WTC11 (cell line): ENCODE data around the gene CAMK2B.

Experiments
- HMGA2 ChIP-seq: fragments of 250-450 bp; sonication (Bioruptor Pico); IDR thresholded peaks from 2 replicates; pipeline ENCODE4 v1.4.0; 2021; ENCODE audit warnings: mild to moderate bottlenecking, moderate library complexity
- JUN ChIP-seq: sonication (generic); formaldehyde crosslinking; IDR thresholded peaks from 2 replicates; pipeline ENCODE4 v1.8.0; 2023; ENCODE audit warnings: mild to moderate bottlenecking, missing genetic modification reagents
- NR3C1 ChIP-seq: sonication (generic); formaldehyde crosslinking; conservative IDR thresholded peaks from 2 replicates; pipeline ENCODE4 v1.8.1; 2023; ENCODE audit warnings: low read depth, mild to moderate bottlenecking, missing genetic modification reagents
- TF ChIP-seq, protein P1 (sequence below): sonication (generic); formaldehyde crosslinking; IDR thresholded peaks from 2 replicates; pipeline ENCODE4 v1.8.1; 2023; ENCODE audit warnings: mild to moderate bottlenecking, missing genetic modification reagents, moderate library complexity
- TF ChIP-seq, protein P2 (sequence below): fragments of 200-600 bp; IDR thresholded peaks from 2 replicates; pipeline ENCODE4 v1.8.0; 2022; ENCODE audit warnings: antibody characterized with exemption
- TF ChIP-seq, protein P3 (sequence below): sonication (generic); formaldehyde crosslinking; IDR thresholded peaks from 2 replicates; pipeline ENCODE4 v1.8.0; 2022; ENCODE audit warnings: missing genetic modification reagents

DNA sequence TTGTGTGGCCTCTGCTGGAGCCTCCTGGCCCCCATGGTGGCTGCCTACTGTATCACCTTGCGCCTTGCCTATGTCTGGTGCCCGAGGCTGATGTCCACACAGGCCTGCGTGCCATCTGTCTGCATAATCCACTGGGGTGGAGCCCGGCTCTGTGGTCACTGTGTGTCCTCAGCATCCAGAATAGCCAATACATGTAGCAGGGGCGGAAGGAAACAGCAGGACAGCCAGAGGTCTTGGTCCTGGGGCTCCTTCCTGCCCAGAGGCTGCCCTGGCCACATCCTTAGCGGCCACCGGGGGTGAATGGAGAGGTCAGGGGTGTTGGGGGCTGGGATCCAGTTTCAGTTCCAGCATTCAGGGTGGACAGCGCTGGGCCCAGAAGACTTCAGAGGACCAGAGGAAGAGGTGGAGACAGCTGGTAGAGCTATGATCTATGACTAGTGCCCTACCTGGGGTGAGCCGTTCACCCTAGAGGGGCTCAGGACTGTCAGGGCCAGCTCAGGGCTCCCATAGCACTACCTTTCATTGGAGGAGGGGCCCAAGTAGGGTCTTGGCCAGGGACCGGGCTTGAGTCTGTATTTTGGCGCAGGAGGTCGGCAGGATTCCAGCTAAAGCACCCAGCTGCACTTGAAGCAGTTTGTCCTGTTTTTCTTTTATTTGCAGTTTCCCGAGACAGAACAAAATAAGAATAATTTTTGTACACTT lies 108.7 kb downstream of the CAMK2B start:
- TF ChIP-seq, protein P1, sequence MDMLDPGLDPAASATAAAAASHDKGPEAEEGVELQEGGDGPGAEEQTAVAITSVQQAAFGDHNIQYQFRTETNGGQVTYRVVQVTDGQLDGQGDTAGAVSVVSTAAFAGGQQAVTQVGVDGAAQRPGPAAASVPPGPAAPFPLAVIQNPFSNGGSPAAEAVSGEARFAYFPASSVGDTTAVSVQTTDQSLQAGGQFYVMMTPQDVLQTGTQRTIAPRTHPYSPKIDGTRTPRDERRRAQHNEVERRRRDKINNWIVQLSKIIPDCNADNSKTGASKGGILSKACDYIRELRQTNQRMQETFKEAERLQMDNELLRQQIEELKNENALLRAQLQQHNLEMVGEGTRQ, result no peak
- TF ChIP-seq, protein P2, sequence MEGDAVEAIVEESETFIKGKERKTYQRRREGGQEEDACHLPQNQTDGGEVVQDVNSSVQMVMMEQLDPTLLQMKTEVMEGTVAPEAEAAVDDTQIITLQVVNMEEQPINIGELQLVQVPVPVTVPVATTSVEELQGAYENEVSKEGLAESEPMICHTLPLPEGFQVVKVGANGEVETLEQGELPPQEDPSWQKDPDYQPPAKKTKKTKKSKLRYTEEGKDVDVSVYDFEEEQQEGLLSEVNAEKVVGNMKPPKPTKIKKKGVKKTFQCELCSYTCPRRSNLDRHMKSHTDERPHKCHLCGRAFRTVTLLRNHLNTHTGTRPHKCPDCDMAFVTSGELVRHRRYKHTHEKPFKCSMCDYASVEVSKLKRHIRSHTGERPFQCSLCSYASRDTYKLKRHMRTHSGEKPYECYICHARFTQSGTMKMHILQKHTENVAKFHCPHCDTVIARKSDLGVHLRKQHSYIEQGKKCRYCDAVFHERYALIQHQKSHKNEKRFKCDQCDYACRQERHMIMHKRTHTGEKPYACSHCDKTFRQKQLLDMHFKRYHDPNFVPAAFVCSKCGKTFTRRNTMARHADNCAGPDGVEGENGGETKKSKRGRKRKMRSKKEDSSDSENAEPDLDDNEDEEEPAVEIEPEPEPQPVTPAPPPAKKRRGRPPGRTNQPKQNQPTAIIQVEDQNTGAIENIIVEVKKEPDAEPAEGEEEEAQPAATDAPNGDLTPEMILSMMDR, result no peak
- TF ChIP-seq JUN (CRISPR knock-in tag) (no peak), NR3C1 (CRISPR knock-in tag) (no peak), HMGA2 (CRISPR knock-in tag) (no peak)
- TF ChIP-seq, protein P3, sequence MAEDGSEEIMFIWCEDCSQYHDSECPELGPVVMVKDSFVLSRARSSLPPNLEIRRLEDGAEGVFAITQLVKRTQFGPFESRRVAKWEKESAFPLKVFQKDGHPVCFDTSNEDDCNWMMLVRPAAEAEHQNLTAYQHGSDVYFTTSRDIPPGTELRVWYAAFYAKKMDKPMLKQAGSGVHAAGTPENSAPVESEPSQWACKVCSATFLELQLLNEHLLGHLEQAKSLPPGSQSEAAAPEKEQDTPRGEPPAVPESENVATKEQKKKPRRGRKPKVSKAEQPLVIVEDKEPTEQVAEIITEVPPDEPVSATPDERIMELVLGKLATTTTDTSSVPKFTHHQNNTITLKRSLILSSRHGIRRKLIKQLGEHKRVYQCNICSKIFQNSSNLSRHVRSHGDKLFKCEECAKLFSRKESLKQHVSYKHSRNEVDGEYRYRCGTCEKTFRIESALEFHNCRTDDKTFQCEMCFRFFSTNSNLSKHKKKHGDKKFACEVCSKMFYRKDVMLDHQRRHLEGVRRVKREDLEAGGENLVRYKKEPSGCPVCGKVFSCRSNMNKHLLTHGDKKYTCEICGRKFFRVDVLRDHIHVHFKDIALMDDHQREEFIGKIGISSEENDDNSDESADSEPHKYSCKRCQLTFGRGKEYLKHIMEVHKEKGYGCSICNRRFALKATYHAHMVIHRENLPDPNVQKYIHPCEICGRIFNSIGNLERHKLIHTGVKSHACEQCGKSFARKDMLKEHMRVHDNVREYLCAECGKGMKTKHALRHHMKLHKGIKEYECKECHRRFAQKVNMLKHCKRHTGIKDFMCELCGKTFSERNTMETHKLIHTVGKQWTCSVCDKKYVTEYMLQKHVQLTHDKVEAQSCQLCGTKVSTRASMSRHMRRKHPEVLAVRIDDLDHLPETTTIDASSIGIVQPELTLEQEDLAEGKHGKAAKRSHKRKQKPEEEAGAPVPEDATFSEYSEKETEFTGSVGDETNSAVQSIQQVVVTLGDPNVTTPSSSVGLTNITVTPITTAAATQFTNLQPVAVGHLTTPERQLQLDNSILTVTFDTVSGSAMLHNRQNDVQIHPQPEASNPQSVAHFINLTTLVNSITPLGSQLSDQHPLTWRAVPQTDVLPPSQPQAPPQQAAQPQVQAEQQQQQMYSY (CRISPR knock-in tag), result no peak
